GM21529 (cell line): ENCODE data around the gene ETV3L.
A peak's percentile ranks its signal among the peaks of the same experiment; 100 is the strongest.

ENCODE experiments used
- ATAC-seq: cut with Tn5 transposase; IDR thresholded peaks from one replicate; pipeline ENCODE4 v1.9.1; 2021; ENCODE audit not compliant: unreplicated experiment

ETV3L gene

DNA sequence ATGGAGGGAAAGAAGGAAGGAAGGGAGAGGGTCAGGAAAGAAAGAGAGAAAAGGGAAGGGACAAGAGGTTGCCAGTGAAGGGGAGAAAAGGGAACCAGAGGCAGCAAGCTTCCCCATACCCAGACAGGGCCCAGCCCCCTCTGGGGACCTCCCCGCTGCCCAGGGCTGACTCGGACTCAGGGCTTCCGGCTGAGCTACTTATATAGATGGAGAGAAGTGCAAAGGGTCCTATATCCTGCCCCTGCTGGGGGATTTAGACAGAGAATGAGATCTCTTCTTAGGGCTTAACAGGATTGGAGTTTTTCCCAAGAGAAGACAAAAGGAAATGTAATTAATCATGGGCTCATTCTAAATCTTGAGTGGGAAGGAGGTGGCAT lies at the start of gene ETV3L:
ETV3L (minus strand) TSS at position 176 of the 377 bp plus-strand sequence. CDS start 285 bp downstream, outside the sequence.
- no peak for ATAC-seq

DNA sequence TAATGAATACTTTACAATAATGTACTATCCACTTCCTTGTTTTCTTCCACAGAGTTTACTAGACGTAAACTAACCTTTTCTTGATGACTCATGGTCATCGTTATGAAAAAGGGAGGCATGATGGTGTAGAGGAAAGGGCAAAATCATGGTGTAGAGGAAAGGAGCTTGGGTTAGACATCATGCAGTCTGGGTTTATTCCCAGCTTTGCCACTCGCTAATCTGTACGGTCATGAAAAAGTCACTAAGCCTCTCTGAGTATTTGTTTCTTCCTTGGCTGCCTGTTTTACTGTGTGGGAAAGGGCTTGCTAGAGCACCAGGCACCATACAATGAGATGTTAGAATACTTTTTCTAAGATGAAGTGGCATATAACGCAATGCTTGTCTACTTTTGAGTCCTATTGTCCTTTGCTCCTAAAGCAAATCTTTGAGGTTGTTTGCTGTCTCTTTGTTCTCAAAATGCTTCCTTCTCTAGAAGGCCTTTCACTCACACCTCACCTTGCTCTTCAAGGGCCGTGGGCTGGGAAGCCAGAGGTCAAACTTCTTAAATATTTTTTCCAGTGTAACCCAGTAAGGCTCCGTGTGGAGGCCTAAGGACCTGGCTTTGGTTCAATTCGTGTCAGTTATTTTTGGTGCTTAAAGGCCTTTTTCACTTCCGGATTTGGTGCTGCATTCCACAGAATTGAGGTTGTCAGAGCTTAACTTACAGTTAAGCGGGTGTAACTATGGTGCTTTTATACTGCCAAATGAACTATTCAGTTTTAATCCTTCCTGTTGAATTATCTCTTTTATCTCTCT lies 48.5 kb upstream of the ETV3L start:
- ATAC-seq, result no peak

DNA sequence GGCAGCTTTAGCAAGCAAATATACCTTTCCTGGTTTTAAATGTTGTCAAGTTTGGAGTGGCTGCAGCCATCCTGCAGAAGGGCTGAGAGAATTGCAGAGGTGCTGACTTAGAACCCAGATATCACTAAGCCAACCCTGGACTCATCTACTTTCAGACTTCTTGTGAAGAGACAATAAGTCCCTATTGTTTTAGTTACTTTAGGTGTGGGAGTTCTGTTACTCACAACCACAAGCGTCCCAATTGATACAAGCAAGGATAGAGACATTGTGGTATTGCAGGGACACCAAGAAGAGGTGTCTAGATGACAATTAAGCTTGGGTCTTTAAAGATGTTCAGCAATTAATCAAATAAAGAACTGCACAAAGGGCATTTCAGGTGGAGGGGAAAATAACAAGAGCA lies 47.4 kb upstream of the ETV3L start:
- no peak for ATAC-seq

DNA sequence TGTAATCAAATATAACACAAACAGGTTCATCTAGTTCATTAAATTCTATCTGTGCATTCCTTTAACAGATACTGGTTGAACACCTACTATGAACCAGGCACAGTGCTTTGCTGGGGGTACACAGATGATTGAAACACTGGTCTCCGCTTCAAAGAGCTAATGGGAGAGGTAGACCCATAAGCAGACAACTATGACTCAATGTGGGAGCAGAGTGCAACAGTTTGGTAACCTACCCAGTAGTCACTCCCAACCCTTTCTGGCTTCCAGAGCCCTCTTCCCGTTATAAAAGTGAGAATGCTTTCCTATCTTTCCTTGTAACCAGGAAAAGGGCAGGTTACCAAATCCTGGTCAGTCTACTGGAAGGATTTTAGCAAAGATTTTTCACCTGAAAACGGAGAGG lies 46.6 kb upstream of the ETV3L start:
- no peak for ATAC-seq

- ATAC-seq, result no peak
These were observed 45.5 kb upstream of the ETV3L start for GRCh38 chr1:157145076-157145475.

GRCh38 chr1:157144509-157144908 lies 44.9 kb upstream of the ETV3L start:
- no peak for ATAC-seq

GRCh38 chr1:157142765-157143423 lies 43.3 kb upstream of the ETV3L start:
- ATAC-seq, result no peak

DNA sequence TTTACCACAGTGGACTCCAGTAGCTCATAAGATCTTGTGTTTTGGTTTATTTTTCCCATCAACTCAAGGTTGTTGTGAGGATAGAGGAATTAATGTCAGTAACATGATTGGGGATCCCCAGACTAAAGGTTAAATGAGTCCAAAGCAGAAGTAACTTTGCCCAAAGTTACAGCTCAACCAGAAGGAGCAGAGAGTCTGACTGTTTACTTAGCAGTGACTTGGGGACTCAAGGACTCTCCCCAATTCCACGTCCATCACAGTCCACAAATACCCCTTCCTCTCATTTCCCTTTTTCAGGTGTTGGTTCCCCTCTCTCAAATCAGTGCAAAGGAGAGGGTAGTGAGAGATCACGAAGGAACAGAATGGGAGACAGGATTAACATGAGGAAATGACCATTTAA lies 42.6 kb upstream of the ETV3L start:
- ATAC-seq, result no peak

- no peak for ATAC-seq
These were observed 41.7 kb upstream of the ETV3L start for GRCh38 chr1:157141212-157141855.

GRCh38 chr1:157140063-157140588 lies 40.5 kb upstream of the ETV3L start:
- ATAC-seq, result no peak

GRCh38 chr1:157139052-157139715 lies 39.6 kb upstream of the ETV3L start:
- ATAC-seq, result no peak

GRCh38 chr1:157138220-157139051 lies 38.8 kb upstream of the ETV3L start, which contains the start of gene ETV3:
TSS of gene ETV3 (minus strand) at chr1:157138395. CDS start at chr1:157136352, 2,043 bp downstream.
- ATAC-seq, result peak; percentile 82

DNA sequence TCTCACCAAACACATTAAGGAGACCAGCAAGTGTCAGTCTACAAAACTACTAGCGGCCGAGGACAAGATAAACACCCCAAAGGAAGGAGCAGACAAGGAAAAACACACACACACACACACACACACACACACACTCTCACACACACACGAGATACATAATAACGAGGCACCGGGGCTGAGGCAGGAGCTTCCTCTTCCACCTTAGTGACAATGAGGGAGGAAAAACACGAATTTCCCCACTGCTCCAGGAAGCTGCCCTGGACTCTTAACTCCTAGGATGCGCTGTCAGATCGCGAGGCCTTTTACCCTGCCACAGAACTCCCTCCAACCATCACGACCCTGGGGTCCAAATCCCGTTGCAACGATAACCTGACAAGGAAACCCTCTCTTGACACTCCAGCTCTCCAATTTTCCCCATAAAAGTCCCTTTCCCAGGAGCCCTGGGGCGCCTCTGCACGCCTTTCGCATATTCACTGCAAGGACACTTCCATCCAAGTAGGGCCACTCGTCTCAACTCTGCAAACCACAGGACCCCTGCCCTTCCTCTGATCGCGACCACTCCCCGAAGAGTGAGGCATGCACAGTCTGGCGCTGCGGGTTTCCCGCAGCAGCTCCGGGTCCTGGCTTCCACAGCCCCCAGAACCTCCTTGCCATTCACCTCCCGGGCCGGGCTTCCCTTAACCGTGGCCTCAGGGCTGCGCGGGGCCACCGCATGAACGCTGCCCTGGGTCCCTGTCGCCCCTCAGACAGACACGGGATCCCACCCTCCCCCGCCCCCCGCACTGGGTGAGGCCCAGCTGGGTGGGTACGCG lies 38.0 kb upstream of the ETV3L start:
- no peak for ATAC-seq

- ATAC-seq, result no peak
These were observed 37.4 kb upstream of the ETV3L start for GRCh38 chr1:157137046-157137407.

GRCh38 chr1:157136133-157136532 lies 36.5 kb upstream of the ETV3L start:
- no peak for ATAC-seq

GRCh38 chr1:157135646-157136045 lies 36.0 kb upstream of the ETV3L start:
- ATAC-seq, result no peak

- ATAC-seq, result no peak
These were observed 35.5 kb upstream of the ETV3L start for GRCh38 chr1:157135070-157135469.

DNA sequence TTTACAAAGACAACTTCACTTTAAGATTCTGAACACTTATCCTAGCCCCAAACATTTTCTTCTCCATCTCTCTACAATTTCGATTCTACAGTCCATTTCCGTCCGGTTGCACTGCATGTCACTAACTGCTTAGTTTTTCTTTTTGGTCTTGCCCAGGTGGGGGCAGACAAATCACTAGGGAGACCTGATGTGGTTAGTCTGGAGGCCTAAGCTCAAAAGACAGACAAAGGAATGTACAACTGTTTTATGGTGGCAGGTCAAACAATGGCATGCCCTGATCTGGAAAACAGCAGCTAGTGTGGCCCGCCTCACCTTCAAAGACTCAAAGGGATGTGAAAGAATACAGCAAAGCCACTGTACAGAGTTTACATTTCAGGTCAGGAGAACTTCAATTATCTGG lies 34.8 kb upstream of the ETV3L start:
- ATAC-seq, result no peak

DNA sequence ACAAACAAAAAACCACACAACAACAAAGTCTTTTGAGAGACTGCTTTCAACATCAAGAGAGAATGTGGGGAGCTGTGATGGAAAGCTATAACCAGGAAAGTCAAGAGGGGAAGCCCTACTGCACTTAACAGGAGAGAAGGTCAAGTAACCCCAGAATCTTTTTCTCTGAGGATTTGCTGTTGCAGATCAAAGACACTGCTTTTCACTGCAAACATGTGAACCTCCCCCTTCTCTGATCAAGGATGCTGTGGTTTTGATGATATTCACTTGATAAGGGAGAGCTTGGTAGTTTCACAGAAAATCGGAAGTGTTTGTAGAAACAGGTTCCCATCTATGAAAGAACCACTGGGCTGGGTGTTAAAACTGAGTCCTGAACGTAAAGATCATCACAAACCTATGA lies 33.8 kb upstream of the ETV3L start:
- no peak for ATAC-seq
